VCaP (cell line): ENCODE measurements around the gene INPP1.

Experiments
- H3K27ac ChIP-seq: fragments of 450-650 bp; 2 replicates; pipeline ENCODE4 v1.5.1; 2017
- CTCF ChIP-seq: fragments of 450-650 bp; conservative IDR thresholded peaks from 2 replicates; pipeline ENCODE4 v1.5.1; 2017; ENCODE audit warnings: mild to moderate bottlenecking, moderate library complexity

The INPP1 gene

GRCh38 chr2:190412966-190413365, 69.6 kb downstream of the INPP1 start:
- TF ChIP-seq CTCF: no peak
- no peak overlapping the region for H3K27ac ChIP-seq

GRCh38 chr2:190413421-190413820, 70.0 kb downstream of the INPP1 start:
- H3K27ac ChIP-seq: no peak overlapping the region
- no peak for TF ChIP-seq CTCF

GRCh38 chr2:190415251-190415650, 71.9 kb downstream of the INPP1 start:
- TF ChIP-seq CTCF: no peak
- no peak overlapping the region for H3K27ac ChIP-seq

GRCh38 chr2:190415794-190416775, 72.7 kb downstream of the INPP1 start:
- H3K27ac ChIP-seq: peak overlapping the region; percentile 50
- TF ChIP-seq CTCF: no peak

- peak overlapping the region; percentile 50 for H3K27ac ChIP-seq
- TF ChIP-seq CTCF: no peak
These were observed 73.9 kb downstream of the INPP1 start for GRCh38 chr2:190417045-190417842.

GRCh38 chr2:190418727-190419126, 75.3 kb downstream of the INPP1 start:
- H3K27ac ChIP-seq: no peak overlapping the region
- TF ChIP-seq CTCF: no peak

- no peak for TF ChIP-seq CTCF
- H3K27ac ChIP-seq: peak overlapping the region; percentile 1; the same call in 1 of the 2 replicates
These were observed 77.4 kb downstream of the INPP1 start for GRCh38 chr2:190420801-190421200.
